Central memory CD8-positive, alpha-beta T cell (primary cell): ENCODE measurements around the gene ILF3.

Experiments used
- ATAC-seq: fragments of 150-1000 bp; cut with Tn5 transposase; replicated peaks from 2 replicates; pipeline ENCODE4 v1.10.0; 2022; ENCODE audit warnings: mild to moderate bottlenecking, moderate FRiP score, moderate number of reproducible peaks; ENCODE audit not compliant: poor library complexity, severe bottlenecking; ENCODE audit errors: extremely low read depth
- DNase-seq, 2 donors: peaks; one replicate each; pipeline ENCODE4 v3.0.0; 2021; ENCODE audit warnings: low spot score in 2 of 2
- H3K27ac Mint-ChIP-seq: one replicate; pipeline ENCODE4 v1.8.0; 2022; ENCODE audit warnings: low read depth, mild to moderate bottlenecking, moderate library complexity, mixed read lengths
- H3K27me3 Mint-ChIP-seq: one replicate; pipeline ENCODE4 v1.8.0; 2022; ENCODE audit warnings: mixed read lengths
- H3K36me3 Mint-ChIP-seq: one replicate; pipeline ENCODE4 v1.8.0; 2022; ENCODE audit warnings: mild to moderate bottlenecking, moderate library complexity, mixed read lengths; ENCODE audit not compliant: insufficient read depth
- H3K4me1 Mint-ChIP-seq: one replicate; pipeline ENCODE4 v1.8.0; 2022; ENCODE audit warnings: mixed read lengths
- H3K4me3 Mint-ChIP-seq: one replicate; pipeline ENCODE4 v1.8.0; 2022; ENCODE audit warnings: mild to moderate bottlenecking, moderate library complexity, mixed read lengths
- H3K9me3 Mint-ChIP-seq: one replicate; pipeline ENCODE4 v1.8.0; 2022; ENCODE audit warnings: mixed read lengths

ILF3 gene

DNA sequence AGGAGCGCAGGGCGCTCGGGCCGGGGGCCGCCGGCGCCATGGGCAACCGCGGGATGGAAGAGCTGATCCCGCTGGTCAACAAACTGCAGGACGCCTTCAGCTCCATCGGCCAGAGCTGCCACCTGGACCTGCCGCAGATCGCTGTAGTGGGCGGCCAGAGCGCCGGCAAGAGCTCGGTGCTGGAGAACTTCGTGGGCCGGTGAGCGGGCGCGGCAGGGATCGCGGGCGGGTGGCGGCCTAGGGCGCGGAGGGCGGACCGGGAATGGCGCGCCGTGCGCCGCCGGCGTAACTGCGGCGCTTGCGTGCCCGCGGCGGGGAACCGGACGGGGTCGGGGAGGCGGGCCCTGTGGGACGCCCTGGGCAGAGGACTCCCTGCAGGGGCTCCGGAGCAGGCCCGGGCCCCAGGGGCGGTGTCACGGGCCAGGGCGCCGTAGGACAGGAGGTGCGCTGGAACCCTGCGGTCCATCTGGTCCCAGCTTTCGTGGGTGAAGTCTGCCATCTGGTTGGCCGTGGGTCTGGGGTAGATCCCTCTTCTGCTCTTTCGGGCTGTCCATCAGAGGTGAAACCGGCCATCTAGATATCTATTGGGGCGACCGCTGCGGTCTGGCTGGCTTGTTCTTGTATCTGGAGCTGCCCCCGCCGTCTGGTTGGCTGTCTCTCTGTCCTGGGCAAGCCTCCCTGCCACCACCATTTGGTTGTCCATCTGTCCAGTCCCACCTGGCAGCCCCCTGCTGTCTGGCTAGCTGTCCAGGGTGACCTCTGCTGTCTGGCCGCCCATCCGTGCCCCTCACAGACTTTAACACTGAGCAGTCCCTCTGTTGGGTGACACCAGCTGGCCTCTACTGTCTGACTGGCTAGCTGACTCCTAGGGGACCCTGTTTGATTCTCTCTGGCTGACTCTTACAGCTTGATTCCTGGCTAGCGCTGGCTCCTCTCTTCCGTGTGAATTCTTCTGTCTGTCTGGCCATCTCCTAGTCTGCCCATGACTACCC lies 64.4 kb downstream of the ILF3 start:
- H3K27ac Mint-ChIP-seq: peak overlapping the region; percentile 96
- no peaks in the 10 kb centered on the region for H3K27me3 Mint-ChIP-seq
- H3K4me1 Mint-ChIP-seq: peaks cover 53% of the 10 kb centered on the region
- no peaks in the 10 kb centered on the region for H3K9me3 Mint-ChIP-seq
- peaks cover 17% of the 10 kb centered on the region for H3K36me3 Mint-ChIP-seq
- peak overlapping the region; percentile 98 for H3K4me3 Mint-ChIP-seq
- ATAC-seq (peak; percentile 3), DNase-seq (peak in 1 of 2 donors; percentile 33)

DNA sequence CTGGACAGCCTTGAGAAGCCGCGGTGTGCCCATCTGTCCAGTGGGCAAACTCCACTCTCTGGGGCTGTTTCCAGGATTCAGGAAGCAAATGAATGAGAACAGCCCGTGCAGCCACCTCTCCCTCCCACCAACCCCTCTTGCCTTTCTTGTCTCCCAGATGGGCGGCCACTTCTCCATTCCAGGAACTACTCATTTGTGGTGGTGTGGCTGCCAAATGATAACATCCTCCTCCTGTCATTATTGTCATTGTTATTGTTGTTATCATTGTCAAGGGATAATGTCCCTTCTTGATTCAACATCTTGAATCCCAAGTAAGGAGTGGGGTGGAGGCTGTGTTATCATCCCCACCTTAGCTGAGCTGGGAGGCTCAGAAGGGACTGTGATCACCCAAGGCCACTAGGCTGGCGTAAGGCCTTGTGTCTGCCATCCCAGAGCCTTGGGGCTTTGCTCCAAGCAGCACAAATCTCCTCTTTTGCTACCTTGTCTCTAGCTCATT lies 65.4 kb downstream of the ILF3 start:
- Mint-ChIP-seq H3K27ac (peak overlapping the region; percentile 96), H3K4me1 (peaks cover 58% of the 10 kb centered on the region), H3K36me3 (peaks cover 20% of the 10 kb centered on the region), H3K27me3 (no peaks in the 10 kb centered on the region), H3K9me3 (no peaks in the 10 kb centered on the region), H3K4me3 (peak overlapping the region; percentile 98)
- no peak for ATAC-seq
- no peak for DNase-seq

DNA sequence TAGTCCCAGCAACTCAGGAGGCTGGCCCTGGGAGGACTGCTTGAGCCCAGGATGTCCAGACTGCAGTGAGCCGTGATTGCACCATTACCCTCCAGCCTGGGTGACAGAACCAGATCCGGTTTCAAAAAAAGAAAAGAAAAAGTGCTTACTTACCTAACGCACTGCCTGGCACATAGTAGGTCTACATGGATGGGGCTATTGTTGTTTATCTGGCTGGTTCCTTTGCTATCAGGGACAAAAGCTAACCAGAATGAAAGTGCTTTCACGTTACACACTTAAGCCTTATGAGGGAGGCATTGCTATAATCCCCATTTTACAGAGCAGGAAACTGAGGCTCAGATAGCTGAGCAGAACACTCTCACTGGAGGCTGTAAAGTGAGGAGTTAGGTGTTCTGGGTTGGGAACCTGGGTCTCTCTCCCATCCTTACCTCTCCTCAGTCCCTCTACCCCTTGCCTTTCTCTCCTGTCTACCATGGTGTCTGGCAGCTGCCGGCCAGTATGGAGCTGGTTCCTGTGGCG lies 66.5 kb downstream of the ILF3 start:
- Mint-ChIP-seq H3K9me3 (no peaks in the 10 kb centered on the region), H3K36me3 (peaks cover 20% of the 10 kb centered on the region), H3K27ac (peak overlapping the region; percentile 96), H3K4me1 (peaks cover 58% of the 10 kb centered on the region), H3K27me3 (no peaks in the 10 kb centered on the region), H3K4me3 (peak overlapping the region; percentile 98)
- ATAC-seq (no peak), DNase-seq (no peak)

DNA sequence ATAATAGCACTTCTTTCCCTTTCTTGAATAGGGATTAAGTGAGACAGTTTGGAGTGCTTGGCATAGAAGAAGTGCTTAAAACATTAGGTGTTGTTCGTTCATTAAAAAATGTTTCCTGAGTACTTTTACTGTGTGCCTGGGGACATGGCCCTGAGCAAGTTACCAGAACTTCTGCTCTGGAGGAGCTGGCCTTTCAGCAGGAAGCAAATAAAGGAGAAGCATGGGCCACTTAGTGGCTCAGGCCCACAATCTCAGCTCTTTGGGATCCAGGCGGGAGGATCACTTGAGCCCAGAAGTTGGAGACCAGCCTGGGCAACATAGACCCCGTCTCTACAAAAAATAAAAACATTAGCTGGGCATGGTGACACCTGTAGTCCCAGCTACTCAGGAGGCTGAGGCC lies 69.4 kb downstream of the ILF3 start:
- no peak for DNase-seq
- ATAC-seq: no peak
- peaks cover 61% of the 10 kb centered on the region for H3K4me1 Mint-ChIP-seq
- H3K4me3 Mint-ChIP-seq: no peak overlapping the region
- no peaks in the 10 kb centered on the region for H3K9me3 Mint-ChIP-seq
- H3K27me3 Mint-ChIP-seq: no peaks in the 10 kb centered on the region
- peaks cover 27% of the 10 kb centered on the region for H3K36me3 Mint-ChIP-seq
- no peak overlapping the region for H3K27ac Mint-ChIP-seq

DNA sequence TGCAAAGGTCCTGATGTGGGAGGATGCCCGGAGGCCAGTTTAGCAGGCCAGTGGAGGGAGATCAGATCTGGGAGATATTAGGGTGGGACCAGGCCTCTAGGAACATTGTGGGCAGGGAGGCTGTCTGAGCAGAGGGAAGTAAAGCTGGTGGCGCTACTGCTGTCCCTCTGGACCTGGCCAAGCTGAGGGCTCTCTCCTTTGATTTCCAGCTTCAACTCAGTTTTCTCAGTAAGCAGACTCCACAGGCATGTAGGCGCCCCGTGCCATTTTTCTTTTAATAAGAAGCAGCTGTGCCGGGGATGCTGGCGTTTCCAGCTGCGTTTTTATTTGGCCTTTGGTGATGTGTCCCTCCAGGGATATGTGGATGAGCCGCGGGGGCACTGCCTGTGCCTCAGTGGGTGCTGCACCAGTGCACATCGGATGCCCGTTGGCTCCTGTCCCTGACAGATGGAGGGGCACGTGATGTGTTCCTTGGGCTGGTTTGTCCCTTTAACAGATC lies 70.5 kb downstream of the ILF3 start:
- H3K27ac Mint-ChIP-seq: peak overlapping the region; percentile 51
- H3K4me1 Mint-ChIP-seq: peaks cover 55% of the 10 kb centered on the region
- no peaks in the 10 kb centered on the region for H3K9me3 Mint-ChIP-seq
- ATAC-seq (no peak), DNase-seq (no peak)
- H3K4me3 Mint-ChIP-seq: no peak overlapping the region
- peaks cover 28% of the 10 kb centered on the region for H3K36me3 Mint-ChIP-seq
- no peaks in the 10 kb centered on the region for H3K27me3 Mint-ChIP-seq

DNA sequence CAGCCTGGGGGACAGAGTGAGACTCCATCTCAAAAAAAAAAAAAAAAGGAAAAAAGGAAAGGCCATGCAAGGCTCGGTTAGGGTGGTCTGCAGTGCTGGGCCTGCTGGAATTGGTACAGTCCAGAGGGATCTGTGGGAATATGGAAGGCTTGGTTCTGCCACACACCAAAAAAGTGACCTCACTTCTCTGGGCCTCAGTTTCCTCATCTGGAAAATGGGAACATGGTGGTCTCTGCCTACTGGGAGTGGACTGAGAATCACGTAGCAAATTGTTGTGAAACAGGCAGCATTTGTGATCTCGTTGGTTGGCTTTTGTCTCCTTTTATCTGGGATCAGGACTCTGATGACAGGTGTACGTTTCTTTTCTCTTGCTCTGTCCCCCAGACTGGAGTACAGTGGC lies 71.3 kb downstream of the ILF3 start:
- no peak for DNase-seq
- ATAC-seq: no peak
- H3K9me3 Mint-ChIP-seq: no peaks in the 10 kb centered on the region
- no peaks in the 10 kb centered on the region for H3K27me3 Mint-ChIP-seq
- H3K4me3 Mint-ChIP-seq: no peak overlapping the region
- peaks cover 56% of the 10 kb centered on the region for H3K4me1 Mint-ChIP-seq
- peaks cover 31% of the 10 kb centered on the region for H3K36me3 Mint-ChIP-seq
- H3K27ac Mint-ChIP-seq: peak overlapping the region; percentile 38

DNA sequence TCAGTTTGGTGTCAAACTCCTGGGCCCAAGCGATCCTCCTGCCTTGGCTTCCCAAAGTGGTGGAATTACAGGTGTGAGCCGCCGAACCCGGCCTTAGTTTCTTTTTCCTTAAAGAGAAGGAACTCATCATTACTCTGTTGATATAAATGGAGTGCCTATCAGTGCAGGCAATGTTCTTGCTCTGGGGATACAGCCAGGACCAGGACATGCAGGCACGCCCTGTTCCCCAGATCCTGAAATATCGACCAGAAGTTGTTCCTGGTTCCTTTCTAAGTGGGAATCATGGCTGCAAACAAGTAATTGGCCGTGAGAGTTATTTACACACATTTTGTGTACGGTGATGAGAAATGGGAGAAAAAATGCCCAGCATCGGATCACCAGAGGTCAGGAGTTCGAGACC lies 72.1 kb downstream of the ILF3 start:
- H3K27ac Mint-ChIP-seq: peak overlapping the region; percentile 42
- no peaks in the 10 kb centered on the region for H3K9me3 Mint-ChIP-seq
- DNase-seq (no peak), ATAC-seq (no peak)
- H3K27me3 Mint-ChIP-seq: no peaks in the 10 kb centered on the region
- H3K4me1 Mint-ChIP-seq: peaks cover 51% of the 10 kb centered on the region
- peaks cover 33% of the 10 kb centered on the region for H3K36me3 Mint-ChIP-seq
- no peak overlapping the region for H3K4me3 Mint-ChIP-seq

DNA sequence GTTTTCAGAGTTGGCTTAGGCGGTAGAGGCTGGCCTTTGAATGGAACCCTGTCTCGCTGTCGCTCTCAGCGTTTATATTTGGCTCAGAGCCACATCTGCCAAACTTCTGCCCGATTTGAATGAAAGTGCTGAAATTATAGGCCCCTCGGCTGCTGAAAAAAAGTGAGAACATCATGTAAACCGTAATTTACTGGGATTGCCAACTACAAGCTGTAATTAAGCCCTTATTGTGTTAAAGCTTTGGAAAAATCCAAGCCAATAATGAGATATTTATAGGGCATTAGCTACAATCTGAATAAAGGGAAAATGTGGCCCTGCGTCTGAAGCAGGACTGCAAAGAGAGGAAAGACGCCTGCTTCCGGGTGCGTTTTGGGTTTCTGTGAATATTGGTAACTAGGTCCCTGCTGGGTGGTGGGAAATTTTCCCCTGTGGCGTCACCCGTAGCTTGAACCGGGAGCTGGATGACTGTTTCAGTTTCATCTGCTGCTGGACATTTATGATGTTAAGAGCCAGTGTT lies 73.6 kb downstream of the ILF3 start:
- no peaks in the 10 kb centered on the region for H3K27me3 Mint-ChIP-seq
- ATAC-seq: no peak
- H3K9me3 Mint-ChIP-seq: no peaks in the 10 kb centered on the region
- H3K4me1 Mint-ChIP-seq: peaks cover 42% of the 10 kb centered on the region
- peaks cover 40% of the 10 kb centered on the region for H3K36me3 Mint-ChIP-seq
- peak overlapping the region; percentile 33 for H3K27ac Mint-ChIP-seq
- no peak overlapping the region for H3K4me3 Mint-ChIP-seq
- DNase-seq: no peak

DNA sequence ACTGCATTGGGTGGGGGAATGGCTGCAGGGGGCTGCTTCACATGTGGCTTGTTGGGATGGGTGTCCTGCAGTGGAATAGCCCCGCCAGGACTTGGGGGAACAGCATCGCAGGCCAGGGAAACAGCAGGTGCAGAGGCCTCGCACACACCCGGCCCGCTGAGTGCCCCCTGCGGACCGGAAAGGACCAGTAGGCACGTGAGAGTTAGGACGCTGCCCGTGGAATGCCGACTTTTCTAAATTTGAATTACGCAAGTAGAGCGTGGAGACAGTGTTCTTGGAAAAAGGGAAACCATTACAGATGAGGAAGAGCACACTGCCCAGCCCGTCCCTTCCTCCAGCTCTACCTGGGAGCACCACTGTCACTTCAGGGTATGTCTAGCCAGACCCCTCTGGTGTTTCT lies 75.3 kb downstream of the ILF3 start:
- H3K4me3 Mint-ChIP-seq: peak overlapping the region; percentile 11

DNA sequence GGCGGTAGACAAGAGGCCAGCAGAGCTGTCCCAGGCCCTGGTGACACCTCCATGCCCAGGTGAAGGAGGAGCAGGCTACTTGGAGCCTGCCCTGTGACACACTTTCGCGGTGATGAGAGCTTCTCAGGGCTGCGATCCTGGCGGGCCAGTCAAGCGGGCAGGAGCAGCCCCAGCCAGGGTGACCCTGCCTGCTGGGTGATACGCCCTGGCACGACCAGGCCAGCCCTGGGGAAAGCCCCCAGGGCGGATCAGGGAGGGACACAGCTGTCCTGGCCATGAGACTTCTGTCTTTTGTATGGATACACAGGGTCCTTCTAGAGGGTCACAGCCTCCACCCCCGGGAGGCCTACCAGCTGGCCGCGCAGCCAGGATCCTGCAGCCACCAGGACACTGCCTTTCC lies 76.8 kb downstream of the ILF3 start:
- no peaks in the 10 kb centered on the region for H3K9me3 Mint-ChIP-seq
- H3K4me3 Mint-ChIP-seq: peak overlapping the region; percentile 71
- no peak for DNase-seq
- peak overlapping the region; percentile 100 for H3K27ac Mint-ChIP-seq
- no peak for ATAC-seq
- peaks cover 39% of the 10 kb centered on the region for H3K36me3 Mint-ChIP-seq
- peaks cover 34% of the 10 kb centered on the region for H3K4me1 Mint-ChIP-seq
- H3K27me3 Mint-ChIP-seq: no peaks in the 10 kb centered on the region

More for the DNA sequence above, 75.3 kb downstream of the ILF3 start:
- Mint-ChIP-seq H3K9me3 (no peaks in the 10 kb centered on the region), H3K36me3 (peaks cover 37% of the 10 kb centered on the region), H3K27me3 (no peaks in the 10 kb centered on the region), H3K27ac (no peak overlapping the region), H3K4me1 (peaks cover 34% of the 10 kb centered on the region)
- no peak for DNase-seq
- no peak for ATAC-seq

DNA sequence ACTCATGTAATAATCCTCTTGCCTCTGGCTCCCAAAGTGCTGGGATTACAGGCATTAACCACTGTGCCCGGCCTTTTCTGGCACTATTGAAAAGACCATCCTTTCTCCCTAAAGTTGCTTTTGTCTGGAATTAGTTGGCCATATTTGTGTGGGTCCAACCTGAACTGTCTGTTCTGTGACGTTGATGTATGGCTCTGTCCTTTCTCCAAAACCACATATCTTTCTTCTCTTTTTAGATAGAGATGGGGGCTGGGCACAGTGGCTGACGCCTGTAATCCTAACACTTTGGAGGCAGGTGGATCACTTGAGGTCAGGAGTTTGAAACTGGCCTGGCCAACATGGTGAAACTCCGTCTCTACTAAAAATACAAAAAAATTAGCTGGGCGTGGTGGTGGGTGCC lies 81.6 kb downstream of the ILF3 start:
- DNase-seq (no peak), ATAC-seq (no peak)
- peaks cover 30% of the 10 kb centered on the region for H3K36me3 Mint-ChIP-seq
- H3K27me3 Mint-ChIP-seq: no peaks in the 10 kb centered on the region
- no peaks in the 10 kb centered on the region for H3K9me3 Mint-ChIP-seq
- H3K27ac Mint-ChIP-seq: peak overlapping the region; percentile 100
- no peak overlapping the region for H3K4me3 Mint-ChIP-seq
- H3K4me1 Mint-ChIP-seq: peaks cover 38% of the 10 kb centered on the region

DNA sequence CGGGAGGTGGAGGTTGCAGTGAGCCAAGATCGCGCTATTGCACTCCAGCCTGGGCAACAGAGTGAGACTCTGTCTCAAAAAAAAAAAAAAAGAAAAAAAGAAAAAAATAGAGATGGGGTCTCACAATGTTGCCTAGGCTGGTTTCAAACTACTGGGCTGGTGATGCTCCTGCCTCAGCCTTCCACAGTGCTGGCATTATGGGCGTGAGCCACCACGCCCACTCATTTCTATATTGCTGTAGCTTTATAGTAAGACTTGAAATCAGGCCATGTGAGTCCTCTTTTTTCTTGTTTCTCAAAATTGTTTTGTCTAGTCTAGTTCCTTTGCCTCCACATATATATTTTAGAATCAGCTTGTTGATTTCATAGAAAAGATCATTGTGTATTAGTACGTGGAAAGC lies 82.0 kb downstream of the ILF3 start:
- peaks cover 42% of the 10 kb centered on the region for H3K4me1 Mint-ChIP-seq
- no peak overlapping the region for H3K4me3 Mint-ChIP-seq
- ATAC-seq (no peak), DNase-seq (no peak)
- H3K27ac Mint-ChIP-seq: peak overlapping the region; percentile 100
- H3K36me3 Mint-ChIP-seq: peaks cover 29% of the 10 kb centered on the region
- H3K9me3 Mint-ChIP-seq: no peaks in the 10 kb centered on the region
- H3K27me3 Mint-ChIP-seq: no peaks in the 10 kb centered on the region
